ENCODE measurements around the gene PPP1R3C.

DNA sequence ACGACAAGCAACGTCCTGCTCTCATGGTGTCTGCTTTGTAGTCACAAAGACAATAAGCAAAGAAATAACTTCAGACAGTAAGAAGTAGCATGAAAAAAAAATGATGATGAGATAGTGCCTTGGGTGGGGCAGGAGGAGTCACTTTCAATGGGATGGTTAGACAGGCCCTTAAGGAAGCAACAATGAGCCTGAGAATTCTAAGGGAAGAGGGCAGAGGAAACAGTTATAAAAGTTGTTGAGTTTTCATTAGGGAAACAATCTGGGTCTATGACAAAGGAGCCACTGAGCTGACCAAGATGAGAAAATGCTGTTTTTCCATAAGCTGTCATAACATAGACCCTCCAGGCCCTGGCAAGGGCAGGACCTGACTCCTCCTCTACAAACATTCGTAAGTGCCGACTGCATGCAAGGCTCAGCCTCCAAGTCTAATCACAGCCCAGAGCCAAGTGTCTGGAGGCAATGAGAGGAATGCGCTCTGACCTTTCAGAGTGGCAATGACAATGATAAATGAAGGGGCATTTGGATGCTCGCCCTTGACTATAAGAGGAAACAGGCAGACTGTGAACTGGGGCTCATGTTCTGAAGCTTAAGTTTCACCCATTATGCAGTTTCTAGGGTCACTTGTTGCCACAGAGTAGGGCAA lies 43.7 kb downstream of the PPP1R3C start:
- TF ChIP-seq TAF1 (IDR thresholded peaks at IDR 0.05; ENCODE audit: borderline replicate concordance, low read depth, low read length) = no peak
- TF ChIP-seq POLR2A (IDR thresholded peaks at IDR 0.05; ENCODE audit: low read depth, low read length) = no peak
